DOHH2 (cell line): Measurements from ENCODE around the gene FETUB.

Experiments used
- CTCF ChIP-seq: fragments of 200-600 bp; sonication (generic); IDR thresholded peaks from one replicate; pipeline ENCODE4 v1.5.1; 2014; ENCODE audit warnings: antibody characterized with exemption, mild to moderate bottlenecking, low read depth, low read length; ENCODE audit not compliant: poor library complexity, severe bottlenecking
- EZH2phosphoT487 ChIP-seq: fragments of 200-600 bp; sonication (generic); IDR thresholded peaks from 2 replicates; pipeline ENCODE4 v1.6.1; 2017; ENCODE audit warnings: borderline replicate concordance, mild to moderate bottlenecking, antibody characterized with exemption, low read length, moderate library complexity, mixed read lengths

DNA sequence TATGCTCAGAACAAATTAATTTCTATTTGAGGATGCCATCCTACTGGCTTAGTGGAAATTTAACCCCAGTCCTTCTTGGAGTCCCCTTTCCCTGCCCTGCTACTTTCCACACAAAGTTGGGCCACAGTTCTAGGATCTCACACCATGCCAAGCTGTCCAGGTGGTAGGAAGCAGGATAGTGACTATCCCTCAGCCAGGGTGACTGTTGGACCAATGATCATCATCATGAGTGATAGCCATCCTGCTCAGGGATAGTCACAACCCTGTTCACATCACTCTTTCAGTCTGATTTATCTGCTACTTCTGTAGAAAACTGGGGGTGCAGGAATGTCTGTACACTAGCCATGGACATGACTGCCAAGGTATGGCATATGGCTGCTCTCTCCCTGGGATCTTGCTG lies 38.4 kb downstream of the FETUB start:
- TF ChIP-seq CTCF (no peak), EZH2phosphoT487 (no peak)
